Measurements from ENCODE around the gene ITSN2.

GRCh38 chr2:24354395-24354794, 5.9 kb downstream of the ITSN2 start:
- TF ChIP-seq CTCF (IDR thresholded peaks at IDR 0.05; ENCODE audit: control extremely low read depth in 1 of 3, insufficient read depth in 1 of 3, low read depth in 1 of 3, low read length in 3 of 3) (no peak), EZH2 (IDR thresholded peaks at IDR 0.05; ENCODE audit: low read depth, low read length, severe bottlenecking) (no peak), POLR2AphosphoS5 (IDR thresholded peaks at IDR 0.05; ENCODE audit: low read depth, low read length) (no peak), TCF12 (IDR thresholded peaks at IDR 0.05; ENCODE audit: low read depth, low read length) (no peak), HDAC6 (IDR thresholded peaks at IDR 0.05; ENCODE audit: low read depth, low read length) (no peak), POLR2A (IDR thresholded peaks at IDR 0.05; ENCODE audit: control extremely low read depth in 1 of 2, low read depth in 2 of 2, low read length in 2 of 2) (no peak), CBX5 (IDR thresholded peaks at IDR 0.05; ENCODE audit: low read depth, low read length) (no peak), EP300 (IDR thresholded peaks at IDR 0.05; ENCODE audit: borderline replicate concordance in 1 of 2, low read depth in 2 of 2, low read length in 2 of 2) (no peak), RFX5 (IDR thresholded peaks at IDR 0.05; ENCODE audit: borderline replicate concordance, low read depth, low read length) (no peak), BCL11A (IDR thresholded peaks at IDR 0.05; ENCODE audit: low read depth in 2 of 2, low read length in 2 of 2) (no peak), MAX (IDR thresholded peaks at IDR 0.05) (no peak), YY1 (IDR thresholded peaks at IDR 0.05; ENCODE audit: low read depth, low read length) (no peak), MAFK (IDR thresholded peaks at IDR 0.05; ENCODE audit: low read depth, low read length) (no peak)

Data from H1 (cell line).